Stimulated activated CD8-positive, alpha-beta memory T cell treated with anti-CD3 and anti-CD28 coated beads, Interleukin-7, amount 100 ng/mL, for 48 hours (primary cell): ENCODE results near the gene TFAM.
A peak's percentile ranks its signal among the peaks of the same experiment; 100 is the strongest.

Experiments
- DNase-seq, 2 donors: peaks; one replicate each; pipeline ENCODE4 v3.0.0-alpha.2; 2020; ENCODE audit warnings: low read depth in 1 of 2; ENCODE audit errors: extremely low read depth in 1 of 2

TFAM gene

GRCh38 chr10:58384999-58385783 lies at the start of gene TFAM:
TFAM (plus strand) TSS chr10:58385410; CDS start chr10:58385548, 138 bp downstream.
- peak; percentile 92 to 94 for DNase-seq

GRCh38 chr10:58336242-58336641 lies 49.0 kb upstream of the TFAM start:
- DNase-seq, result no peak

- no peak for DNase-seq
These were observed 43.8 kb upstream of the TFAM start for GRCh38 chr10:58341422-58341821.

GRCh38 chr10:58341947-58342346 lies 43.3 kb upstream of the TFAM start:
- DNase-seq, result no peak

GRCh38 chr10:58347967-58348366 lies 37.2 kb upstream of the TFAM start:
- no peak for DNase-seq

GRCh38 chr10:58348571-58349033 lies 36.6 kb upstream of the TFAM start:
- DNase-seq, result no peak

GRCh38 chr10:58350023-58350422 lies 35.2 kb upstream of the TFAM start:
- no peak for DNase-seq

- DNase-seq, result no peak
These were observed 34.4 kb upstream of the TFAM start for GRCh38 chr10:58350619-58351323.

- no peak for DNase-seq
These were observed 33.3 kb upstream of the TFAM start for GRCh38 chr10:58351616-58352578.

- DNase-seq, result no peak
These were observed 32.1 kb upstream of the TFAM start for GRCh38 chr10:58352956-58353610.

- no peak for DNase-seq
These were observed 28.5 kb upstream of the TFAM start for GRCh38 chr10:58356756-58357155.

GRCh38 chr10:58358314-58358933 lies 26.8 kb upstream of the TFAM start:
- no peak for DNase-seq

- DNase-seq, result no peak
These were observed 26.3 kb upstream of the TFAM start for GRCh38 chr10:58358947-58359346.

- no peak for DNase-seq
These were observed 25.7 kb upstream of the TFAM start for GRCh38 chr10:58359541-58359940.

- DNase-seq, result no peak
These were observed 24.7 kb upstream of the TFAM start for GRCh38 chr10:58360412-58361004.

GRCh38 chr10:58361353-58361752 lies 23.9 kb upstream of the TFAM start:
- DNase-seq, result no peak

- DNase-seq, result no peak
These were observed 23.0 kb upstream of the TFAM start for GRCh38 chr10:58362027-58362789.

GRCh38 chr10:58367069-58367468 lies 18.1 kb upstream of the TFAM start:
- DNase-seq, result no peak

- DNase-seq, result no peak
These were observed 13.7 kb upstream of the TFAM start for GRCh38 chr10:58371473-58371872.
